Measurements from ENCODE around the gene GRK6. TPM values are rescaled to one million over a fixed set of nuclear protein-coding genes. Genes with fewer than 3 reads are reported as not detected.

Gene GRK6
- total RNA-seq, 1 donor from 2014 or later, result 46.4 TPM

DNA sequence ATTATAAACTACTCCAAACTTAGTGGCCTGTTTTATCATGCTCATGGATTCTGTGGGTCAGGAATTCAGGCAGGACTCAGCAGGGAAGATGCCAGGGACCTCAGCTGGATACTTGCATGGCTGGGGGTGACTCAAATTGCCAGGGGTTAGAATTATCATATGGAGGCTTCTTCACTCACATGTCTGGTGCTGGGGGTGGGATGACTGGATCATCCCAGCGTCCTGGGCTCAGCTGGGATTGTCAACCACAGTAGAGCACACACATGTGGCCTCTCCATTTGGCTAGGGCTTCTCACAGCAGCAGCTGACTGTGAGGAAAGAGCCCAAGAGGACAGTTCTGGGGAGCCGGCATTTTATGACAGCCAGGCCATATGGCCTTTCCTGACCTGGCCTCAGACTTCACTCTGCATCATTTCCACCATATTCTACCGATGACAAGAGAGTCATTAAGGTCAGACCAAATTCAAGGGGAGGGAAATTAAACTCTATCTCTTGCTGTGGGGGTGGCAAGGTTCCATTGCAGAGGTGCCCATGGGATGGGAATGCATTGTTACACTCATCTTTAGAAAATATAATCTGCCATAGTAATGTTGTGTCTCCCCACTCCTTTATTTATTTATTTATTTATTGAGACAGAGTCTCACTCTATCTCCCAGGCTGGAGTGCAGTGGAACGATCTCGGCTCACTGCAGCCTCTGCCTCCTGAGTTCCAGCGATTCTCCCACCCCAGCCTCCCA is 5.2 kb upstream of the GRK6 start:
- H3K36me3 ChIP-seq (ENCODE audit: control insufficient read depth, insufficient read depth, low read length), result no peaks in the 10 kb centered on the region
- H3K27me3 ChIP-seq (ENCODE audit: control insufficient read depth, insufficient read depth, low read length), result no peaks in the 10 kb centered on the region
- no peak overlapping the region for H3K4me3 ChIP-seq (ENCODE audit: low read depth, low read length)
- no peak for DNase-seq (ENCODE audit: low read depth)
- TF ChIP-seq, protein P1, sequence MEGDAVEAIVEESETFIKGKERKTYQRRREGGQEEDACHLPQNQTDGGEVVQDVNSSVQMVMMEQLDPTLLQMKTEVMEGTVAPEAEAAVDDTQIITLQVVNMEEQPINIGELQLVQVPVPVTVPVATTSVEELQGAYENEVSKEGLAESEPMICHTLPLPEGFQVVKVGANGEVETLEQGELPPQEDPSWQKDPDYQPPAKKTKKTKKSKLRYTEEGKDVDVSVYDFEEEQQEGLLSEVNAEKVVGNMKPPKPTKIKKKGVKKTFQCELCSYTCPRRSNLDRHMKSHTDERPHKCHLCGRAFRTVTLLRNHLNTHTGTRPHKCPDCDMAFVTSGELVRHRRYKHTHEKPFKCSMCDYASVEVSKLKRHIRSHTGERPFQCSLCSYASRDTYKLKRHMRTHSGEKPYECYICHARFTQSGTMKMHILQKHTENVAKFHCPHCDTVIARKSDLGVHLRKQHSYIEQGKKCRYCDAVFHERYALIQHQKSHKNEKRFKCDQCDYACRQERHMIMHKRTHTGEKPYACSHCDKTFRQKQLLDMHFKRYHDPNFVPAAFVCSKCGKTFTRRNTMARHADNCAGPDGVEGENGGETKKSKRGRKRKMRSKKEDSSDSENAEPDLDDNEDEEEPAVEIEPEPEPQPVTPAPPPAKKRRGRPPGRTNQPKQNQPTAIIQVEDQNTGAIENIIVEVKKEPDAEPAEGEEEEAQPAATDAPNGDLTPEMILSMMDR (IDR thresholded peaks at IDR 0.05; ENCODE audit: insufficient read depth, low read length, poor library complexity, severe bottlenecking), result no peak

DNA sequence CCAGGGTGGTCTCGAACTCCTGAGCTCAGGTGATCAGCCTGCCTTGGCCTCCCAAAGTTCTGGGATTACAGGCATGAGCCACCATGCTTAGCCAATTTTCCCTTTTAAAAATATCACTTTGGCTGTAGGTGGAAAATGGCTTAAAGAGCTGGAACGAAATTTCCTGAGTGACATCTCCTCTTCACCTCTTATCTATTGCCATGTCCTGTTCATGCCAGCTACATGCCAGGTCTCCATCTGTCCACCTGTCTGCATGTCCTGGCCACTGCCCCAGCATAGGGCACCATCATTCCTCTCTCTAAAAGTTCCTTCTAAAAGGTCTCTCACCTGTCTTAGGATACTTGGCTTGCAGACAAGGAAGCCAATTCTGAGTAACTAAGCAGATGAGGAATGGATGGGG is 2.8 kb upstream of the GRK6 start:
- TF ChIP-seq, protein P1 (IDR thresholded peaks at IDR 0.05; ENCODE audit: insufficient read depth, low read length, poor library complexity, severe bottlenecking), result no peak
- no peak for DNase-seq (ENCODE audit: low read depth)
- Histone ChIP-seq H3K36me3 (ENCODE audit: control insufficient read depth, insufficient read depth, low read length) (no peaks in the 10 kb centered on the region), H3K27me3 (ENCODE audit: control insufficient read depth, insufficient read depth, low read length) (no peaks in the 10 kb centered on the region), H3K4me3 (ENCODE audit: low read depth, low read length) (no peak overlapping the region)

DNA sequence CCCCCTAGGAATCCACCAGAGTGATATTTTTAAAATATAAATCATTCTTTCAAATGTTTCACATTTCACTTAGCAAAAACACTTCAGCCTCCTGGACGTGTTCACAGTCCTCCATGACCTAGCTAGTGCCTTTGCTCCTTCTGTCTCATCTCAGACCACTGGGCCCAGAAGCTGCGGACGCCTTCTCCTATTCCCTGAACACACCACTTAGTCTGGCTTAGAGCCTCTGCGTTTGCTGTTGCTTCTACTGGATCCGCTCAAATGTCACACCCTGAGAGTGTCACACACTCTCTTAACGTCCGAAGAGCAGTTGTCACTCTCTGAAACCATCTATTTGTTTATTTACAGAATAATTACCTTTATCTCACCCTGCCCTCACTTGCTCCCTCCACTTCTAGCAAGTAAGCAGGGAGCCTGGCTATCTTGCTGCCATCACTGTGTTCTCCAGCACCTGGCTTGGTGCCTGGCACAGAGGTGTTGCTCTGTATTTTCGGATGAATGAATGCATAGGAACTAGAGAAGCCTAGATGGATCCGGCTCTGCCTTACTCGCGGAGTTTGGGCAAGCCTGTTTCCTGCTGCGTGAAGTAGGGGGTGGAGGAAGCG is 1.2 kb upstream of the GRK6 start:
- Histone ChIP-seq H3K36me3 (ENCODE audit: control insufficient read depth, insufficient read depth, low read length) (no peaks in the 10 kb centered on the region), H3K27me3 (ENCODE audit: control insufficient read depth, insufficient read depth, low read length) (no peaks in the 10 kb centered on the region), H3K4me3 (ENCODE audit: low read depth, low read length) (peak overlapping the region; percentile 55)
- TF ChIP-seq, protein P1 (IDR thresholded peaks at IDR 0.05; ENCODE audit: insufficient read depth, low read length, poor library complexity, severe bottlenecking), result no peak
- no peak for DNase-seq (ENCODE audit: low read depth)

DNA sequence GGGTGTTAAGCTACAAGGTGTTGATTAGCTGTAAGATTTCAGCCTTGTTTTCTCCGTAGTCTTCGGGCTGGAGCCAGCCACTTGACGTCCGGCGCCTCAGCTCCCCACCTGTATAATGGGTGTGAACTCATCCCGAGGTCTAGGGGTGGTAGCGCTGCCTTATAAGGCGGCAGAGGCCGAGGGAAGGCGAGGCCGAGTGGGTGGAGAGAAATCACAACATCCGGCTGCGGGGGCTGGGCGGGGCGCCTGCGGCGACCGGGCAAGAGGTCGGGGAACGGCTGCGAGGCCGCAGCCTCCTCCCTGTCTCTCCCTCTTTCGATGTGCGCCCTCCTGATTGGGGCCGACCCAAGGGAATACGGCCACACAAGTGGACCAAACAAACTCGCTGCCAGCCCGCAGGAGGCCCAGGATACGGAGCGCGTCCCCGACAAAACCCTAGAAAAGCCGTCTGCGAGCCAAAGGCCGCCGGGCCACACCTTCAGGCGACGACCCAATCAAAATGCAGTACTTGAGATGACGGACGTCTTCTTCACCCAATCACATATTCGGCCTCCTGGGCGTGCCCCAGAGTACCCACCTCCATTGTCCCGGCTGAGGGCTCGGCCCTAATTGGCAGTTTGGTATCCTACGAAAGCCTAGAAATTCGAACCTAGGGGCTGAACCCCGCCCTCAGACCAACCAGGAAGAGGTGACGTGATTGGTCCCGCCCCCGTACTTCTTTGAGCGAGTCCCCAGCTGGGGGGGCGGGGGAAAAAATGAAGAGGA is 493 bp upstream of the GRK6 start:
- DNase-seq (ENCODE audit: low read depth), result peak; percentile 99
- Histone ChIP-seq H3K36me3 (ENCODE audit: control insufficient read depth, insufficient read depth, low read length) (peaks cover 1% of the 10 kb centered on the region), H3K4me3 (ENCODE audit: low read depth, low read length) (peak overlapping the region; percentile 55), H3K27me3 (ENCODE audit: control insufficient read depth, insufficient read depth, low read length) (no peaks in the 10 kb centered on the region)
- TF ChIP-seq, protein P1 (IDR thresholded peaks at IDR 0.05; ENCODE audit: insufficient read depth, low read length, poor library complexity, severe bottlenecking), result no peak

DNA sequence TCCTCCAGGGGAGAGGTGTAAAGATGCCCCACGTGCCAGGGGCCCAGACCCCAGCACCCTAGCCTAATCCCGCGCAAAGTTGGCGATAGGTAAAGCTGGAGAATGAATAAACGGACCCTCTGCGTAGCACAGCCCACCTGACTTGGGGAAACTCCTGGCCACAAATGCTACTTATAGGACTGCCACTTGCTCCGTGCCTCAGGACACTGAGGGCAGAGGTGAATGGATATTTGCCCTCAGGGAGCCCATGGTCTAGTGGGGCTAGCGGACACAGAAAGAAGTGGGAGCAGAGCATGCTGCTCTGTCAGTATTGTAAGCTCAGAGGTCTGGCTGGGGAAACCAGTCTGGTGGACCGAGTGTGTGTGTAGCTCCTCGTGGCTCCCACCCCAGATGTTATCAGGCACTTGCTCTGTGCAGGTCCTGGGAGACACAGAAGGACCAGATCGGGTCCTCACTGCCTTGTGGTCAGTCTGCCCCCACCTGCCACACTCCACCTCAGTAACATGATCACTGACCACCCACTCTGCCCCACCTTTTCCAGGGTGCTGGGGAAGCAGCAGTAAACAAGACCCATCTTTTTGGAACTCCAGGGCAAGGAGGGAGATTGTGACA is 841 bp downstream of the GRK6 start:
- TF ChIP-seq, protein P1 (IDR thresholded peaks at IDR 0.05; ENCODE audit: insufficient read depth, low read length, poor library complexity, severe bottlenecking), result no peak
- Histone ChIP-seq H3K36me3 (ENCODE audit: control insufficient read depth, insufficient read depth, low read length) (peaks cover 3% of the 10 kb centered on the region), H3K27me3 (ENCODE audit: control insufficient read depth, insufficient read depth, low read length) (no peaks in the 10 kb centered on the region), H3K4me3 (ENCODE audit: low read depth, low read length) (peak overlapping the region; percentile 73)
- DNase-seq (ENCODE audit: low read depth), result no peak

Measured in kidney epithelial cell (primary cell).